K562 (cell line): ENCODE measurements around the gene TGFBR3L. TPM values are rescaled to one million over a fixed set of nuclear protein-coding genes. Genes with fewer than 3 reads are reported as not detected.

Experiments used
- ASH1L ChIP-seq: fragments of 450-650 bp; IDR thresholded peaks from 2 replicates; pipeline ENCODE4 v1.6.1; 2018; ENCODE audit warnings: borderline replicate concordance, mild to moderate bottlenecking, low read depth; ENCODE audit not compliant: partially characterized antibody
- BDP1 ChIP-seq: IDR thresholded peaks from 3 replicates; pipeline ENCODE4 v1.6.1; 2011; ENCODE audit not compliant: insufficient read length, insufficient read depth
- COPS2 ChIP-seq: fragments of 450-650 bp; conservative IDR thresholded peaks from 2 replicates; pipeline ENCODE4 v1.6.1; 2016; ENCODE audit warnings: mild to moderate bottlenecking, moderate library complexity
- GTF2E2 ChIP-seq: fragments of 200-800 bp; sonication (Bioruptor generic); IDR thresholded peaks from 2 replicates; pipeline ENCODE4 v1.6.1; 2016; ENCODE audit warnings: missing genetic modification characterization, missing compliant biosample characterization
- HOXB6 ChIP-seq: fragments of 250-450 bp; sonication (Bioruptor Pico); IDR thresholded peaks from 2 replicates; pipeline ENCODE4 v1.5.1; 2022; ENCODE audit warnings: mild to moderate bottlenecking, borderline replicate concordance
- KLF13 ChIP-seq: fragments of 450-650 bp; IDR thresholded peaks from 2 replicates; pipeline ENCODE4 v1.6.1; 2016; ENCODE audit warnings: missing genetic modification characterization, low read depth, mild to moderate bottlenecking, missing compliant biosample characterization, moderate library complexity, borderline replicate concordance
- L3MBTL2 ChIP-seq: fragments of 450-650 bp; IDR thresholded peaks from 2 replicates; pipeline ENCODE4 v1.6.1; 2016; ENCODE audit warnings: mild to moderate bottlenecking, moderate library complexity
- NR4A1 ChIP-seq, 2 experiments: fragments of 250-450 bp in 1 of 2; fragments of 450-650 bp in 1 of 2; sonication (Bioruptor Pico) in 1 of 2; IDR thresholded peaks; 2 replicates each; pipeline versions ENCODE4 v1.4.0 to v1.6.1; 2016 to 2020; ENCODE audit warnings: mild to moderate bottlenecking in 2 of 2, missing compliant biosample characterization in 1 of 2, missing genetic modification characterization in 1 of 2, moderate library complexity in 1 of 2
- POLR2AphosphoS5 ChIP-seq: IDR thresholded peaks from 2 replicates; pipeline ENCODE4 v1.6.1; 2011; ENCODE audit warnings: mild to moderate bottlenecking, low read depth, low read length, moderate library complexity; ENCODE audit not compliant: control insufficient read depth, insufficient read depth
- SAFB ChIP-seq: fragments of 200-400 bp; formaldehyde crosslinking; IDR thresholded peaks from 2 replicates; pipeline ENCODE4 v1.6.1; 2017; ENCODE audit warnings: low read depth, low read length, borderline replicate concordance
- TEAD1 ChIP-seq, 2 experiments: fragments of 450-650 bp in 1 of 2; sonication (generic) in 1 of 2; formaldehyde crosslinking; IDR thresholded peaks; 2 replicates each; pipeline versions ENCODE4 v1.4.0 to v1.8.0; 2020 to 2022; ENCODE audit warnings: mild to moderate bottlenecking in 2 of 2, missing genetic modification reagents in 1 of 2
- TRIM28 ChIP-seq: fragments of 450-650 bp; IDR thresholded peaks from 2 replicates; pipeline ENCODE4 v1.6.1; 2017
- U2AF1 ChIP-seq: fragments of 200-400 bp; formaldehyde crosslinking; optimal IDR thresholded peaks from 2 replicates; pipeline ENCODE3; 2017; ENCODE audit warnings: mild to moderate bottlenecking, low read depth, low read length, moderate library complexity
- ZBTB11 ChIP-seq, 3 experiments: fragments of 200-800 bp in 1 of 3; fragments of 250-450 bp in 1 of 3; fragments of 450-650 bp in 1 of 3; sonication (Bioruptor Pico) in 1 of 3; sonication (Bioruptor generic) in 1 of 3; formaldehyde crosslinking in 1 of 3; IDR thresholded peaks; 2 replicates each; pipeline versions ENCODE4 v1.6.1 to v1.8.0; 2016 to 2022; ENCODE audit warnings: mild to moderate bottlenecking in 2 of 3, missing genetic modification characterization in 2 of 3, missing compliant biosample characterization in 1 of 3, moderate library complexity in 1 of 3
- ZBTB26 ChIP-seq: fragments of 450-650 bp; formaldehyde crosslinking; IDR thresholded peaks from 2 replicates; pipeline ENCODE4 v1.4.0; 2022; ENCODE audit warnings: missing genetic modification characterization
- ZFPM2 ChIP-seq: fragments of 250-450 bp; sonication (Bioruptor Pico); IDR thresholded peaks from 2 replicates; pipeline ENCODE4 v1.5.1; 2022; ENCODE audit warnings: mild to moderate bottlenecking
- ZNF398 ChIP-seq: fragments of 250-450 bp; sonication (Bioruptor Pico); IDR thresholded peaks from 2 replicates; pipeline ENCODE4 v1.8.0; 2021; ENCODE audit warnings: moderate library complexity, mild to moderate bottlenecking, inconsistent platforms
- ZNF449 ChIP-seq: fragments of 250-450 bp; sonication (Bioruptor Pico); IDR thresholded peaks from 2 replicates; pipeline ENCODE4 v1.8.0; 2022; ENCODE audit warnings: moderate library complexity, mild to moderate bottlenecking, inconsistent platforms
- ZNF696 ChIP-seq: fragments of 250-450 bp; sonication (Bioruptor Pico); conservative IDR thresholded peaks from 2 replicates; pipeline ENCODE4 v1.4.0; 2020; ENCODE audit warnings: mild to moderate bottlenecking, moderate library complexity
- ZZZ3 ChIP-seq: fragments of 450-650 bp; IDR thresholded peaks from 2 replicates; pipeline ENCODE4 v1.6.1; 2016; ENCODE audit warnings: antibody characterized with exemption, mild to moderate bottlenecking, moderate library complexity
- polyA plus RNA-seq, 8 experiments: library from polyadenylated mRNA; depleted of rRNA in 4 of 8; stranded (reverse) in 5 of 8; unstranded in 3 of 8; fragments of >200 nt; fragmentation: Nextera tagmentation in 2 of 8; fragmentation: Illumina TruSeq in 1 of 8; extraction: Ambion mirVana in 2 of 8; extraction: Trizol in 1 of 8; gene quantifications; 2 replicates each; pipeline versions ENCODE4 v1.2.1 to v1.2.3, GENCODE V29; 2011 to 2014; ENCODE audit warnings: inconsistent platforms in 1 of 8, missing spikeins in 1 of 8
- total RNA-seq, 7 experiments: library from RNA; depleted of rRNA in 6 of 7; stranded (reverse); fragments of >200 nt in 6 of 7; fragmentation: Illumina TruSeq in 2 of 7; extraction: Trizol in 2 of 7; gene quantifications; 2 replicates each; pipeline versions ENCODE4 v1.2.1 to v1.2.3, GENCODE V29; 2011 to 2021; ENCODE audit warnings: low replicate concordance in 1 of 7

TGFBR3L gene
- total and polyA plus RNA-seq, 9 of the 15 experiments (the other 6 are each of a cell fraction or from before 2014, with no cell fraction given) = not detected

- TF ChIP-seq SAFB = no peak
- no peak for TF ChIP-seq ZBTB26
- TF ChIP-seq TEAD1 (CRISPR knock-in tag; IDR thresholded peaks at IDR 0.05) = peak in 1 of 2 experiments; percentile 70; a peak in 1 of 4 replicates
- no peak for TF ChIP-seq ASH1L
- no peak for TF ChIP-seq ZFPM2 (CRISPR knock-in tag)
- TF ChIP-seq GTF2E2 (tag) = no peak
- TF ChIP-seq ZNF398 = no peak
- no peak for TF ChIP-seq HOXB6
- no peak for TF ChIP-seq POLR2AphosphoS5
- no peak for TF ChIP-seq ZBTB11 (CRISPR knock-in tag; IDR thresholded peaks at IDR 0.05)
- no peak for TF ChIP-seq COPS2
- TF ChIP-seq BDP1 = no peak
- TF ChIP-seq ZNF449 (CRISPR knock-in tag) = no peak
- no peak for TF ChIP-seq KLF13
- no peak for TF ChIP-seq ZNF696 (CRISPR knock-in tag)
- TF ChIP-seq U2AF1 = no peak
- TF ChIP-seq ZZZ3 = no peak
- TF ChIP-seq L3MBTL2 = peak; percentile 7; the same call in 1 of the 2 replicates
- no peak for TF ChIP-seq TRIM28
- TF ChIP-seq NR4A1 (CRISPR knock-in tag; IDR thresholded peaks at IDR 0.05) = no peak
- no peak for TF ChIP-seq NR4A1 (tag; IDR thresholded peaks at IDR 0.05)
Observed at GRCh38 chr19:7868326-7868670, 46.3 kb upstream of the TGFBR3L start (continued).
